K562 (cell line): ENCODE measurements around the gene GPSM3. TPM values are rescaled to one million over a fixed set of nuclear protein-coding genes. Genes with fewer than 3 reads are reported as not detected.

Source experiments
- ATAC-seq: fragments of 200-7000 bp; cut with Tn5 transposase; 3 replicates; pipeline ENCODE4 v1.9.1; 2020; ENCODE audit warnings: moderate library complexity
- BruUV-seq: library from RNA; stranded (reverse); fragments of 400-500 nt; replicated peaks from 2 replicates; lab custom pipeline; 2021; lab: Mats Ljungman, UMichigan
- CTCF ChIA-PET: fragments of 300-600 bp; formaldehyde crosslinking; extraction: SDS; loops from one replicate; lab custom pipeline; 2021; ENCODE audit warnings: low intra/inter-chr PET ratio; lab: Yijun Ruan, JAX
- POLR2A ChIA-PET: fragments of 300-600, 350-650 bp; sonication (Branson Sonifier 250); formaldehyde crosslinking; extraction: SDS; loops from one replicate; lab custom pipeline; 2021; ENCODE audit warnings: antibody characterized with exemption, inconsistent platforms; lab: Yijun Ruan, JAX
- DNase-seq, 4 experiments: peaks; one replicate each; pipeline versions ENCODE4 v3.0.0 to v3.0.0-alpha.2; 2011 to 2018; ENCODE audit warnings: low spot score in 3 of 4, mixed read lengths in 3 of 4; ENCODE audit errors: extremely low read depth in 1 of 4
- FAIRE-seq: peaks from 2 replicates; lab custom pipeline; 2011; peaks lifted over from hg19 to GRCh38; lab: Jason Lieb, UNC
- H2AFZ ChIP-seq: 2 replicates; pipeline ENCODE4 v1.6.0; 2011; ENCODE audit warnings: low read depth, low read length, control low read depth, inconsistent platforms
- H3K27ac ChIP-seq: fragments of 200-600 bp; 3 replicates; pipeline ENCODE4 v1.8.0; 2011; ENCODE audit warnings: low read depth, mild to moderate bottlenecking, control low read depth, inconsistent platforms, low read length, moderate library complexity, mixed read lengths; ENCODE audit errors: extremely low read depth
- H3K27me3 ChIP-seq, 2 experiments: fragments of 300-600 bp in 1 of 2; 2 replicates in 1 of 2; 3 replicates in 1 of 2; pipeline versions ENCODE4 v1.6.0 to v1.8.0; 2011; ENCODE audit warnings: inconsistent platforms in 2 of 2, low read length in 2 of 2, mild to moderate bottlenecking in 1 of 2, mixed read lengths in 1 of 2, moderate library complexity in 1 of 2; ENCODE audit not compliant: control insufficient read depth in 2 of 2, insufficient read depth in 2 of 2
- H3K36me3 ChIP-seq: fragments of 300-600 bp; 3 replicates; pipeline ENCODE4 v1.8.0; 2011; ENCODE audit warnings: mild to moderate bottlenecking, low read length, inconsistent platforms; ENCODE audit not compliant: control insufficient read depth, insufficient read depth
- H3K4me1 ChIP-seq, 2 experiments: fragments of 200-600 bp in 1 of 2; replicated peaks in 1 of 2; 2 replicates in 1 of 2; 3 replicates in 1 of 2; pipeline versions ENCODE4 v1.5.1 to v1.8.0; 2011; ENCODE audit warnings: inconsistent platforms in 2 of 2, low read length in 2 of 2, mild to moderate bottlenecking in 1 of 2, mixed read lengths in 1 of 2, moderate library complexity in 1 of 2; ENCODE audit not compliant: control insufficient read depth in 2 of 2, insufficient read depth in 2 of 2
- H3K4me2 ChIP-seq: 2 replicates; pipeline ENCODE4 v1.6.1; 2011; ENCODE audit warnings: low read length, control low read depth, inconsistent platforms, mixed read lengths; ENCODE audit not compliant: insufficient read depth
- H3K4me3 ChIP-seq: fragments of 200-600 bp; sonication (generic), shearing (Covaris generic); 2 replicates; pipeline ENCODE4 v1.5.1; 2016; ENCODE audit warnings: control low read depth, inconsistent platforms
- H3K79me2 ChIP-seq: fragments of 200-600 bp; 3 replicates; pipeline ENCODE4 v1.8.0; 2011; ENCODE audit warnings: low read length, inconsistent platforms; ENCODE audit not compliant: control insufficient read depth, insufficient read depth
- H3K9ac ChIP-seq, 2 experiments: 2 replicates each; pipeline versions ENCODE4 v1.6.0 to v1.6.1; 2011; ENCODE audit warnings: low read depth in 2 of 2, low read length in 2 of 2, control low read depth in 1 of 2, inconsistent platforms in 1 of 2, mild to moderate bottlenecking in 1 of 2, mixed read lengths in 1 of 2; ENCODE audit not compliant: insufficient read depth in 1 of 2
- H3K9me1 ChIP-seq: one replicate; pipeline ENCODE4 v1.6.0; 2011; ENCODE audit warnings: inconsistent platforms, mild to moderate bottlenecking, low read length, moderate library complexity; ENCODE audit not compliant: control insufficient read depth, insufficient read depth
- H3K9me3 ChIP-seq: replicated peaks from 2 replicates; pipeline ENCODE4 v1.5.1; 2011; ENCODE audit warnings: low read depth, low read length, inconsistent platforms; ENCODE audit not compliant: control insufficient read depth, insufficient read depth
- H4K20me1 ChIP-seq: replicated peaks from 2 replicates; pipeline ENCODE4 v1.6.1; 2011; ENCODE audit warnings: low read length, inconsistent platforms, mixed read lengths; ENCODE audit not compliant: control insufficient read depth, insufficient read depth
- MAZ ChIP-seq, 2 experiments: fragments of 450-650 bp in 1 of 2; sonication (generic) in 1 of 2; formaldehyde crosslinking; IDR thresholded peaks in 1 of 2; conservative IDR thresholded peaks in 1 of 2; 2 replicates each; pipeline versions ENCODE4 v1.4.0 to v1.5.0; 2020; ENCODE audit warnings: mild to moderate bottlenecking in 1 of 2, missing genetic modification reagents in 1 of 2
- POLR2G ChIP-seq: fragments of 200-400 bp; formaldehyde crosslinking; IDR thresholded peaks from 2 replicates; pipeline ENCODE4 v1.6.1; 2017; ENCODE audit warnings: low read depth, mild to moderate bottlenecking, antibody characterized with exemption, low read length, moderate library complexity
- TEAD2 ChIP-seq: fragments of 450-650 bp; IDR thresholded peaks from 2 replicates; pipeline ENCODE4 v1.6.1; 2016; ENCODE audit warnings: missing genetic modification characterization, control low read depth, missing compliant biosample characterization
- TOE1 ChIP-seq, 2 experiments: fragments of 450-650 bp in 1 of 2; sonication (generic) in 1 of 2; formaldehyde crosslinking in 1 of 2; IDR thresholded peaks; 2 replicates each; pipeline versions ENCODE4 v1.7.1 to v1.8.0; 2016 to 2022; ENCODE audit warnings: borderline replicate concordance in 2 of 2, mild to moderate bottlenecking in 2 of 2, antibody characterized with exemption in 1 of 2, inconsistent platforms in 1 of 2, low read depth in 1 of 2, missing genetic modification reagents in 1 of 2, moderate library complexity in 1 of 2
- ZFX ChIP-seq: sonication (generic); formaldehyde crosslinking; IDR thresholded peaks from 2 replicates; pipeline ENCODE4 v1.8.0; 2022; ENCODE audit warnings: mild to moderate bottlenecking, missing genetic modification reagents, moderate library complexity
- WGBS: fragments of 100-300 bp; shearing (Covaris generic); methylation state at CpG from one replicate; pipeline ENCODE4 v1.1.6; 2016; ENCODE audit warnings: low coverage, mixed read lengths; ENCODE audit not compliant: insufficient coverage; ENCODE audit errors: missing lambda C conversion rate; 5-methylcytosine and 5-hydroxymethylcytosine counted together
- in situ Hi-C: fragments of 300-500 bp; cut with MboI; formaldehyde crosslinking; loops from 4 replicates; pipeline ENCODE4 v1.15.0; 2018; ENCODE audit warnings: inconsistent platforms, mixed read lengths
- intact Hi-C: fragments of 100-400 bp; cut with micrococcal nuclease; formaldehyde crosslinking; loops from 2 replicates; pipeline ENCODE4 v1.14.2; 2022
- polyA plus RNA-seq, 8 experiments: library from polyadenylated mRNA; depleted of rRNA in 4 of 8; stranded (reverse) in 5 of 8; unstranded in 3 of 8; fragments of >200 nt; fragmentation: Nextera tagmentation in 2 of 8; fragmentation: Illumina TruSeq in 1 of 8; extraction: Ambion mirVana in 2 of 8; extraction: Trizol in 1 of 8; gene quantifications; 2 replicates each; pipeline versions ENCODE4 v1.2.1 to v1.2.3, GENCODE V29; 2011 to 2014; ENCODE audit warnings: inconsistent platforms in 1 of 8, missing spikeins in 1 of 8
- total RNA-seq, 7 experiments: library from RNA; depleted of rRNA in 6 of 7; stranded (reverse); fragments of >200 nt in 6 of 7; fragmentation: Illumina TruSeq in 2 of 7; extraction: Trizol in 2 of 7; gene quantifications; 2 replicates each; pipeline versions ENCODE4 v1.2.1 to v1.2.3, GENCODE V29; 2011 to 2021; ENCODE audit warnings: low replicate concordance in 1 of 7
- TF ChIP-seq, protein P1 (sequence below), 3 experiments: IDR thresholded peaks in 2 of 3; conservative IDR thresholded peaks in 1 of 3; 2 replicates each; pipeline ENCODE4 v1.5.1; 2011 to 2012; ENCODE audit warnings: low read length in 3 of 3, mild to moderate bottlenecking in 3 of 3, control low read depth in 2 of 3, improper control_type of control experiment in 1 of 3, inconsistent platforms in 1 of 3, low read depth in 1 of 3, mixed read lengths in 1 of 3, moderate library complexity in 1 of 3; ENCODE audit not compliant: insufficient read depth in 2 of 3
- TF ChIP-seq, protein P2 (sequence below): fragments of 450-650 bp; IDR thresholded peaks from 2 replicates; pipeline ENCODE4 v1.6.1; 2016; ENCODE audit warnings: mild to moderate bottlenecking, moderate library complexity

The GPSM3 gene
- total and polyA plus RNA-seq, 9 of the 15 experiments (the other 6 are each of a cell fraction or from before 2014, with no cell fraction given): 5.3 to 42.6 (median 24.4) TPM

DNA sequence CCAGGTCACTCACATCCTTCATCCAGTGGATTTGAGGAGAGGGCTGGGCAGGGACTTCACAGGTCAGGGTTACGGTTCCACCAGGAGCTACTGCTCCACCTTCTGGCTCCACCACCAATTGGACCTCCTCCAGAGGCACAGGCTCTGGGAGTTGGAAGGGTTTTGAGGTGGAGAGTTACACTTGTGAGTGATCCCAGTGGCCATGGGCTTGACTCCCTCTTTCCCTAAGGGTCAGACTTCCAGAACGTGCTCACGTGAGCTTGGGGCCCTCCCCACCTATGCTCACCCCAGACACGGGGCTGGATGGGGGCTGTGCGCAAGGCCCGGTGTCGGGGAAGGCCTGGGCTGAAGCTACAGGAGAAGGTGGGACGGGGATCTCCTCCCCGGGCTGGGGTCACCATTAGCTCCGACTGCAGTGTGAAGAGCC lies 9.9 kb downstream of the GPSM3 start:
- Histone ChIP-seq H3K9ac (peak overlapping the region; percentile 22 to 82), H3K27ac (peak overlapping the region; percentile 56; the same call in 2 of the 3 replicates), H3K36me3 (peaks cover 70% of the 10 kb centered on the region; the same call in 2 of the 3 replicates), H3K9me1 (peaks cover 7% of the 10 kb centered on the region), H3K9me3 (no peaks in the 10 kb centered on the region), H4K20me1 (no peaks in the 10 kb centered on the region), H3K4me2 (peak overlapping the region; percentile 13; the same call in 1 of the 2 replicates), H3K79me2 (peaks cover 53% of the 10 kb centered on the region), H3K4me3 (no peak overlapping the region), H3K4me1 (peaks cover 53 to 56% of the 10 kb centered on the region in 2 experiments), H3K27me3 (no peaks in the 10 kb centered on the region), H2AFZ (no peak overlapping the region)
- in situ Hi-C loops (no loop called here), intact Hi-C loops (no loop called here)
- no TSS peak for BruUV-seq
- CTCF ChIA-PET: interaction anchor here (1.3 kb wide), 1 partner anchor 63 kb away, joined by 5 read pairs; no protein-coding TSS in a partner anchor
- DNase-seq (no peak), FAIRE-seq (no peak), ATAC-seq (no peak)
- WGBS: 69% methylated on average over 9 of the region's 10 CpGs
- POLR2A ChIA-PET: interaction anchor here (0.6 to 1.9 kb wide), 9 partner anchors 8 to 61 kb away, joined by 3 to 20 read pairs (median 4); partner anchors contain the start of genes ATF6B, FKBPL, GPSM3 and PBX2
- TF ChIP-seq MAZ (CRISPR knock-in tag; conservative IDR thresholded peaks at IDR 0.05 in 1 of 2, IDR thresholded peaks at IDR 0.05 in 1 of 2): peak in 1 of 2 experiments; percentile 6; a peak in 1 of 4 replicates
- no peak for TF ChIP-seq TOE1 (IDR thresholded peaks at IDR 0.05; ENCODE audit: borderline replicate concordance)
- no peak for TF ChIP-seq TOE1 (CRISPR knock-in tag; IDR thresholded peaks at IDR 0.05; ENCODE audit: borderline replicate concordance, low read depth)
- TF ChIP-seq, protein P1, sequence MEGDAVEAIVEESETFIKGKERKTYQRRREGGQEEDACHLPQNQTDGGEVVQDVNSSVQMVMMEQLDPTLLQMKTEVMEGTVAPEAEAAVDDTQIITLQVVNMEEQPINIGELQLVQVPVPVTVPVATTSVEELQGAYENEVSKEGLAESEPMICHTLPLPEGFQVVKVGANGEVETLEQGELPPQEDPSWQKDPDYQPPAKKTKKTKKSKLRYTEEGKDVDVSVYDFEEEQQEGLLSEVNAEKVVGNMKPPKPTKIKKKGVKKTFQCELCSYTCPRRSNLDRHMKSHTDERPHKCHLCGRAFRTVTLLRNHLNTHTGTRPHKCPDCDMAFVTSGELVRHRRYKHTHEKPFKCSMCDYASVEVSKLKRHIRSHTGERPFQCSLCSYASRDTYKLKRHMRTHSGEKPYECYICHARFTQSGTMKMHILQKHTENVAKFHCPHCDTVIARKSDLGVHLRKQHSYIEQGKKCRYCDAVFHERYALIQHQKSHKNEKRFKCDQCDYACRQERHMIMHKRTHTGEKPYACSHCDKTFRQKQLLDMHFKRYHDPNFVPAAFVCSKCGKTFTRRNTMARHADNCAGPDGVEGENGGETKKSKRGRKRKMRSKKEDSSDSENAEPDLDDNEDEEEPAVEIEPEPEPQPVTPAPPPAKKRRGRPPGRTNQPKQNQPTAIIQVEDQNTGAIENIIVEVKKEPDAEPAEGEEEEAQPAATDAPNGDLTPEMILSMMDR (IDR thresholded peaks at IDR 0.05 in 2 of 3, conservative IDR thresholded peaks at IDR 0.05 in 1 of 3; ENCODE audit: insufficient read depth in 2 of 3, low read depth in 1 of 3, low read length in 3 of 3): peak; percentile 12 to 38 (median 15); a peak in 3 of 6 replicates
- TF ChIP-seq, protein P2, sequence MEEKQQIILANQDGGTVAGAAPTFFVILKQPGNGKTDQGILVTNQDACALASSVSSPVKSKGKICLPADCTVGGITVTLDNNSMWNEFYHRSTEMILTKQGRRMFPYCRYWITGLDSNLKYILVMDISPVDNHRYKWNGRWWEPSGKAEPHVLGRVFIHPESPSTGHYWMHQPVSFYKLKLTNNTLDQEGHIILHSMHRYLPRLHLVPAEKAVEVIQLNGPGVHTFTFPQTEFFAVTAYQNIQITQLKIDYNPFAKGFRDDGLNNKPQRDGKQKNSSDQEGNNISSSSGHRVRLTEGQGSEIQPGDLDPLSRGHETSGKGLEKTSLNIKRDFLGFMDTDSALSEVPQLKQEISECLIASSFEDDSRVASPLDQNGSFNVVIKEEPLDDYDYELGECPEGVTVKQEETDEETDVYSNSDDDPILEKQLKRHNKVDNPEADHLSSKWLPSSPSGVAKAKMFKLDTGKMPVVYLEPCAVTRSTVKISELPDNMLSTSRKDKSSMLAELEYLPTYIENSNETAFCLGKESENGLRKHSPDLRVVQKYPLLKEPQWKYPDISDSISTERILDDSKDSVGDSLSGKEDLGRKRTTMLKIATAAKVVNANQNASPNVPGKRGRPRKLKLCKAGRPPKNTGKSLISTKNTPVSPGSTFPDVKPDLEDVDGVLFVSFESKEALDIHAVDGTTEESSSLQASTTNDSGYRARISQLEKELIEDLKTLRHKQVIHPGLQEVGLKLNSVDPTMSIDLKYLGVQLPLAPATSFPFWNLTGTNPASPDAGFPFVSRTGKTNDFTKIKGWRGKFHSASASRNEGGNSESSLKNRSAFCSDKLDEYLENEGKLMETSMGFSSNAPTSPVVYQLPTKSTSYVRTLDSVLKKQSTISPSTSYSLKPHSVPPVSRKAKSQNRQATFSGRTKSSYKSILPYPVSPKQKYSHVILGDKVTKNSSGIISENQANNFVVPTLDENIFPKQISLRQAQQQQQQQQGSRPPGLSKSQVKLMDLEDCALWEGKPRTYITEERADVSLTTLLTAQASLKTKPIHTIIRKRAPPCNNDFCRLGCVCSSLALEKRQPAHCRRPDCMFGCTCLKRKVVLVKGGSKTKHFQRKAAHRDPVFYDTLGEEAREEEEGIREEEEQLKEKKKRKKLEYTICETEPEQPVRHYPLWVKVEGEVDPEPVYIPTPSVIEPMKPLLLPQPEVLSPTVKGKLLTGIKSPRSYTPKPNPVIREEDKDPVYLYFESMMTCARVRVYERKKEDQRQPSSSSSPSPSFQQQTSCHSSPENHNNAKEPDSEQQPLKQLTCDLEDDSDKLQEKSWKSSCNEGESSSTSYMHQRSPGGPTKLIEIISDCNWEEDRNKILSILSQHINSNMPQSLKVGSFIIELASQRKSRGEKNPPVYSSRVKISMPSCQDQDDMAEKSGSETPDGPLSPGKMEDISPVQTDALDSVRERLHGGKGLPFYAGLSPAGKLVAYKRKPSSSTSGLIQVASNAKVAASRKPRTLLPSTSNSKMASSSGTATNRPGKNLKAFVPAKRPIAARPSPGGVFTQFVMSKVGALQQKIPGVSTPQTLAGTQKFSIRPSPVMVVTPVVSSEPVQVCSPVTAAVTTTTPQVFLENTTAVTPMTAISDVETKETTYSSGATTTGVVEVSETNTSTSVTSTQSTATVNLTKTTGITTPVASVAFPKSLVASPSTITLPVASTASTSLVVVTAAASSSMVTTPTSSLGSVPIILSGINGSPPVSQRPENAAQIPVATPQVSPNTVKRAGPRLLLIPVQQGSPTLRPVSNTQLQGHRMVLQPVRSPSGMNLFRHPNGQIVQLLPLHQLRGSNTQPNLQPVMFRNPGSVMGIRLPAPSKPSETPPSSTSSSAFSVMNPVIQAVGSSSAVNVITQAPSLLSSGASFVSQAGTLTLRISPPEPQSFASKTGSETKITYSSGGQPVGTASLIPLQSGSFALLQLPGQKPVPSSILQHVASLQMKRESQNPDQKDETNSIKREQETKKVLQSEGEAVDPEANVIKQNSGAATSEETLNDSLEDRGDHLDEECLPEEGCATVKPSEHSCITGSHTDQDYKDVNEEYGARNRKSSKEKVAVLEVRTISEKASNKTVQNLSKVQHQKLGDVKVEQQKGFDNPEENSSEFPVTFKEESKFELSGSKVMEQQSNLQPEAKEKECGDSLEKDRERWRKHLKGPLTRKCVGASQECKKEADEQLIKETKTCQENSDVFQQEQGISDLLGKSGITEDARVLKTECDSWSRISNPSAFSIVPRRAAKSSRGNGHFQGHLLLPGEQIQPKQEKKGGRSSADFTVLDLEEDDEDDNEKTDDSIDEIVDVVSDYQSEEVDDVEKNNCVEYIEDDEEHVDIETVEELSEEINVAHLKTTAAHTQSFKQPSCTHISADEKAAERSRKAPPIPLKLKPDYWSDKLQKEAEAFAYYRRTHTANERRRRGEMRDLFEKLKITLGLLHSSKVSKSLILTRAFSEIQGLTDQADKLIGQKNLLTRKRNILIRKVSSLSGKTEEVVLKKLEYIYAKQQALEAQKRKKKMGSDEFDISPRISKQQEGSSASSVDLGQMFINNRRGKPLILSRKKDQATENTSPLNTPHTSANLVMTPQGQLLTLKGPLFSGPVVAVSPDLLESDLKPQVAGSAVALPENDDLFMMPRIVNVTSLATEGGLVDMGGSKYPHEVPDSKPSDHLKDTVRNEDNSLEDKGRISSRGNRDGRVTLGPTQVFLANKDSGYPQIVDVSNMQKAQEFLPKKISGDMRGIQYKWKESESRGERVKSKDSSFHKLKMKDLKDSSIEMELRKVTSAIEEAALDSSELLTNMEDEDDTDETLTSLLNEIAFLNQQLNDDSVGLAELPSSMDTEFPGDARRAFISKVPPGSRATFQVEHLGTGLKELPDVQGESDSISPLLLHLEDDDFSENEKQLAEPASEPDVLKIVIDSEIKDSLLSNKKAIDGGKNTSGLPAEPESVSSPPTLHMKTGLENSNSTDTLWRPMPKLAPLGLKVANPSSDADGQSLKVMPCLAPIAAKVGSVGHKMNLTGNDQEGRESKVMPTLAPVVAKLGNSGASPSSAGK: no peak
- peak; percentile 59 for TF ChIP-seq POLR2G
- TF ChIP-seq TEAD2 (tag): no peak
- no peak for TF ChIP-seq ZFX (CRISPR knock-in tag)
